Measurements from ENCODE around the gene PADI4. TPM values are rescaled to one million over a fixed set of nuclear protein-coding genes. Genes with fewer than 3 reads are reported as not detected.

The PADI4 gene
- total and polyA plus RNA-seq, 2 donors, result 0.10 TPM; not detected in 1

DNA sequence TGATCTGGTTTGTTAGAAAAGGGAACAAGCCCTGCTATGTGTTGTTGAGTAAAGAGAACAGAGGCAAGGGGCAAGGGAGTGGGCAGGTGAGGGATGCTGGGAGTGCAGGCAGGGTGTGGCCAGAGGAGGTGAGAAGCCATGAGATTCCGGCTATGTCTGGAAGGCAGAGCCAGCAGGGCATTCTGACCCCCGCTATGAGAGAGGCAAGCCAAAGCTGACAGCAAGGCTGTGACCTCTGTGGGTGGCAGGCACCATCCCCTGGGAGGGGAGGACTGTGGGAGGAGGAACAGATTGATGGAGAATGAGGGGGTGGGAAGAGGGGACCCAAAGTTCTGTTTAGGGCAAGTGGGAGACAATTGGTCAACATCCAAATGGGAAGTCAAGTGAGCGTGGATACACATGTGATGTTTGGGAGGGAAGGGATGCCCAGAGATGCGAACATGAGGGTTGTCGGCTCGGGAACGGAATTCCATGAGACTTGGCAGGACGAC lies 44.5 kb downstream of the PADI4 start:
- Histone ChIP-seq H3K27ac (ENCODE audit: low read depth) (no peak overlapping the region), H3K4me3 (ENCODE audit: low read depth, low read length) (no peak overlapping the region), H3K36me3 (ENCODE audit: insufficient read depth) (no peaks in the 10 kb centered on the region), H3K4me1 (ENCODE audit: insufficient read depth) (no peaks in the 10 kb centered on the region)
- WGBS, result 64% methylated on average over 8 of the region's 8 CpGs
- no peak for DNase-seq (ENCODE audit: extremely low spot score)

- 65% methylated on average over 6 of the region's 6 CpGs for WGBS
- no peak overlapping the region for H3K4me3 ChIP-seq (ENCODE audit: low read depth, low read length)
- no peak for DNase-seq (ENCODE audit: extremely low spot score)
Observed at GRCh38 chr1:17355898-17356297, 47.9 kb downstream of the PADI4 start.

GRCh38 chr1:17356387-17357026 lies 48.5 kb downstream of the PADI4 start:
- WGBS, result 56% methylated on average over 11 of the region's 12 CpGs
- H3K27ac ChIP-seq (ENCODE audit: low read depth), result no peak overlapping the region
- H3K4me3 ChIP-seq (ENCODE audit: low read depth, low read length), result no peak overlapping the region
- H3K36me3 ChIP-seq (ENCODE audit: insufficient read depth), result no peaks in the 10 kb centered on the region
- no peak for DNase-seq (ENCODE audit: extremely low spot score)
- H3K4me1 ChIP-seq (ENCODE audit: insufficient read depth), result no peaks in the 10 kb centered on the region

More at GRCh38 chr1:17355898-17356297, 47.9 kb downstream of the PADI4 start:
- Histone ChIP-seq H3K27ac (ENCODE audit: low read depth) (no peak overlapping the region), H3K4me1 (ENCODE audit: insufficient read depth) (no peaks in the 10 kb centered on the region), H3K36me3 (ENCODE audit: insufficient read depth) (no peaks in the 10 kb centered on the region)

DNA sequence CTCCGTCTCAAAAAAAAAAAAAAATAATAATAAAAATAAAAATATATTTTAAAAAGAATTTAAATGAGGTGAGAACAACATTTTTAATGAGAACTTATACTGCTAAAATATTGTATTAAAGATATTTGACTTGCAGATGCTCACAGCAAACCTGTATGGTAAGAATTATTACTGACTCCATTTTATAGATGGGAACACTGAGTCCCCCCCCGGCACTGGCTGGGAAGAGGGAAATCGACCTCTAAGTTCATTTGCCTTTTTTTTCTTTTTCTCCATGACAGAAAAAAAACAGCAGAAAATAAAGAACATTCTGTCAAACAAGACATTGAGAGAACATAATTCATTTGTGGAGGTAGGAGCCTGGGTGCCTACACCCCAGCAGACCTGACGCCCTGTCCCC lies 50.6 kb downstream of the PADI4 start:
- Histone ChIP-seq H3K4me3 (ENCODE audit: low read depth, low read length) (no peak overlapping the region), H3K4me1 (ENCODE audit: insufficient read depth) (no peaks in the 10 kb centered on the region), H3K36me3 (ENCODE audit: insufficient read depth) (no peaks in the 10 kb centered on the region), H3K27ac (ENCODE audit: low read depth) (no peak overlapping the region)
- WGBS, result 88% methylated on average over 3 of the region's 4 CpGs
- no peak for DNase-seq (ENCODE audit: extremely low spot score)

GRCh38 chr1:17359031-17359430 lies 51.0 kb downstream of the PADI4 start:
- Histone ChIP-seq H3K4me1 (ENCODE audit: insufficient read depth) (no peaks in the 10 kb centered on the region), H3K27ac (ENCODE audit: low read depth) (no peak overlapping the region), H3K36me3 (ENCODE audit: insufficient read depth) (no peaks in the 10 kb centered on the region), H3K4me3 (ENCODE audit: low read depth, low read length) (no peak overlapping the region)
- WGBS, result 52% methylated on average over 11 of the region's 11 CpGs
- DNase-seq (ENCODE audit: extremely low spot score), result no peak

DNA sequence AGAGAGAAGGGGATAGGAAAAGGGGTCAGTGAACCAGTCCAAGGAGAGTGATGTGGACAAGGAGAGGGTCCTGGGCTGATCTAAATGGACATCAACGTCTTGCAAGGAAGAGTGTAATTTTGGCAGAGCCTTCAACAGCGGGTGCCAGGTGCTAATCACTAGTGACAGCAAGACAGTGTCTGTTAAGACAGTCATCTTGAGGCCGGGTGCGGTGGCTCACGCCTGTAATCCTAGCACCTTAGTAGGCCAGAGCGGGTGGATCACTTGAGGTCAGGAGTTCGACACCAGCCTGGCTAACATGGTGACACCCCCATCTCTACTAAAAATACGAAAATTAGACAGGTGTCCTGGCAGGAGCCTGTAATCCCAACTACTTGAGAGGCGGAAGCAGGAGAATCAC lies 51.8 kb downstream of the PADI4 start:
- DNase-seq (ENCODE audit: extremely low spot score), result no peak
- H3K36me3 ChIP-seq (ENCODE audit: insufficient read depth), result no peaks in the 10 kb centered on the region
- WGBS, result 79% methylated on average over 9 of the region's 9 CpGs

GRCh38 chr1:17360272-17360956 lies 52.4 kb downstream of the PADI4 start:
- H3K4me1 ChIP-seq (ENCODE audit: insufficient read depth), result no peaks in the 10 kb centered on the region
- DNase-seq (ENCODE audit: extremely low spot score), result no peak
- H3K27ac ChIP-seq (ENCODE audit: low read depth), result no peak overlapping the region
- WGBS, result 83% methylated on average over 11 of the region's 11 CpGs
- no peak overlapping the region for H3K4me3 ChIP-seq (ENCODE audit: low read depth, low read length)
- no peaks in the 10 kb centered on the region for H3K36me3 ChIP-seq (ENCODE audit: insufficient read depth)

More for the DNA sequence above, 51.8 kb downstream of the PADI4 start:
- H3K4me1 ChIP-seq (ENCODE audit: insufficient read depth), result no peaks in the 10 kb centered on the region
- no peak overlapping the region for H3K4me3 ChIP-seq (ENCODE audit: low read depth, low read length)
- H3K27ac ChIP-seq (ENCODE audit: low read depth), result no peak overlapping the region

GRCh38 chr1:17361687-17362086 lies 53.7 kb downstream of the PADI4 start:
- Histone ChIP-seq H3K4me3 (ENCODE audit: low read depth, low read length) (no peak overlapping the region), H3K27ac (ENCODE audit: low read depth) (no peak overlapping the region), H3K4me1 (ENCODE audit: insufficient read depth) (no peaks in the 10 kb centered on the region), H3K36me3 (ENCODE audit: insufficient read depth) (no peaks in the 10 kb centered on the region)
- no peak for DNase-seq (ENCODE audit: extremely low spot score)
- 67% methylated on average over 4 of the region's 4 CpGs for WGBS

GRCh38 chr1:17363351-17363750 lies 55.4 kb downstream of the PADI4 start:
- no peak for DNase-seq (ENCODE audit: extremely low spot score)
- Histone ChIP-seq H3K4me3 (ENCODE audit: low read depth, low read length) (no peak overlapping the region), H3K36me3 (ENCODE audit: insufficient read depth) (no peaks in the 10 kb centered on the region), H3K27ac (ENCODE audit: low read depth) (no peak overlapping the region), H3K4me1 (ENCODE audit: insufficient read depth) (no peaks in the 10 kb centered on the region)
- 85% methylated on average over 12 of the region's 12 CpGs for WGBS

DNA sequence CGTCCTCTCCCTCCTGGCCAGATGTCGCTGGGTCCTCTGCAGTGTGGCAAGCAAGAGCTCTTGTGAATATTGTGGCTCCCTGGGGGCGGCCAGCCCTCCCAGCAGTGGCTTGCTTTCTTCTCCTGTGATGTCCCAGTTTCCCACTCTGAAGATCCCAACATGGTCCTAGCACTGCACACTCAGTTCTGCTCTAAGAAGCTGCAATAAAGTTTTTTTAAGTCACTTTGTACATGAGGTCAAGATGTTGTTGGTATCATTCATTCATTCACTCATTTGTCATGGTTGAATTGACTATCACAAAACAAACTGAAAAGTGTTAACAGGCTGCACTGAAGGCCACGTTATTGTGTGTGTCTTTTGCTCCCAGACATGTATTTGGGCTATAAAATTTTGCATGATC lies 55.8 kb downstream of the PADI4 start:
- no peak for DNase-seq (ENCODE audit: extremely low spot score)
- Histone ChIP-seq H3K4me1 (ENCODE audit: insufficient read depth) (no peaks in the 10 kb centered on the region), H3K36me3 (ENCODE audit: insufficient read depth) (no peaks in the 10 kb centered on the region), H3K27ac (ENCODE audit: low read depth) (no peak overlapping the region), H3K4me3 (ENCODE audit: low read depth, low read length) (no peak overlapping the region)
- 83% methylated on average over 4 of the region's 4 CpGs for WGBS

GRCh38 chr1:17365293-17365692 lies 57.3 kb downstream of the PADI4 start:
- Histone ChIP-seq H3K36me3 (ENCODE audit: insufficient read depth) (no peaks in the 10 kb centered on the region), H3K4me1 (ENCODE audit: insufficient read depth) (no peaks in the 10 kb centered on the region), H3K27ac (ENCODE audit: low read depth) (no peak overlapping the region), H3K4me3 (ENCODE audit: low read depth, low read length) (no peak overlapping the region)
- WGBS, result 69% methylated on average over 3 of the region's 3 CpGs
- DNase-seq (ENCODE audit: extremely low spot score), result no peak

DNA sequence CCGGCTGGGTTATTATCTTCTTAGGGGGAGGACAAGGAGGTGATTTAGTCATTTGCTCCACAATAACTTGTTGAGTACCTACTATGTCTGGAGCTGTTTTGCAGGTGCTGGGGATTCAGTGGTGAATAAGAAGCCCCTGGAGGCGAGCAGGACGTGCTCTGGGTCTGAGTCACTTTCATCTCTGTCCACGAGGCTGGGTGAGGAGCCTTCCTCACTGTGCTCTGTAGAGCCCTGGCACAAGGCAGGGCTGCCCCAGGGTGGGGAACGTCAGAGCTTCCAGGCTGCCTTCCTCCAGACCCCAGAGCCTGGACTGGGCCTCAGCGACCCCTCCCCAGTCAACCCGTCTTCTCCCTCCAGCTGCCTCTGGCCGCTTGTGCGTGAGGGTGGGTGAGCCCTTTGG lies 61.5 kb downstream of the PADI4 start:
- 60% methylated on average over 9 of the region's 9 CpGs for WGBS
- no peak overlapping the region for H3K4me3 ChIP-seq (ENCODE audit: low read depth, low read length)
- H3K36me3 ChIP-seq (ENCODE audit: insufficient read depth), result no peaks in the 10 kb centered on the region
- no peaks in the 10 kb centered on the region for H3K4me1 ChIP-seq (ENCODE audit: insufficient read depth)
- no peak overlapping the region for H3K27ac ChIP-seq (ENCODE audit: low read depth)
- no peak for DNase-seq (ENCODE audit: extremely low spot score)

DNA sequence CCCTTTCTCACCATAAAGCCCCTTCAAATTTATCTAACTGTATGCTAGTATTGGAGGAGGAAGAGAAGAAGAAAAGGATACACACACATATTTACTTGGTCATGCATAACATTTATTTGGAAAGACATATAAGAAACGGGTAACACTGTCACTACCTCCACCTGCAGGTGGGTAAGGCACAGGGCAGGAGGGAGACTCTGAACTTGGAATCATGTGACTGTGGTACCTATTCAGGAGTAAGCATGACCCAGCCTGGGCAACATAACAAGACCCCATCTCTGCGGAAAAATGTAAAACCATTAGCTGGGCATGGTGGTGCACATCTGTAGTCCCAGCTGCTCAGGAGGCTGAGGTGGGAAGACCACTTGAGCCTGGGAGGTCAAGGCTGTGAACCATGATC lies 62.6 kb downstream of the PADI4 start:
- 61% methylated on average over 2 of the region's 2 CpGs for WGBS
- DNase-seq (ENCODE audit: extremely low spot score), result no peak
- Histone ChIP-seq H3K4me1 (ENCODE audit: insufficient read depth) (no peaks in the 10 kb centered on the region), H3K4me3 (ENCODE audit: low read depth, low read length) (no peak overlapping the region), H3K36me3 (ENCODE audit: insufficient read depth) (no peaks in the 10 kb centered on the region), H3K27ac (ENCODE audit: low read depth) (no peak overlapping the region)

DNA sequence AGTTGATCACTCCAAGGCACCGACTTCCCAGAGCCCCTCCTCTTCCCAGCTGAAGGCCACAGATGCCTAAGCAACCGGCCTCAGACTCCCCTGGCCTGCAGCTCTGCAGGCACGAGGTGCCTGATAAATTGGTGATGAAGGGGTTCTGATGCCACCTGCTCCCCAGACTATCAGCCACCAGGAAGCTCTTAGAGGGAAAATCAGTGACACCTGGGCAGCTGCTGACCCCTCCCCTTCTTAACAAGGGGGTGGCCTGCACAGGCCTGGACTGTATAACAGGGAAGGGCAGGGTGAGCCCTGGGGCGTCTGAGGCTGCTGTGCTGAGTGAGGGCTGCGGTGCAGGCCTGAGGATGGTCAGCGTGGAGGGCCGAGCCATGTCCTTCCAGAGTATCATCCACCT lies 63.9 kb downstream of the PADI4 start, which contains the start of gene PADI6:
Gene PADI6 (plus strand): TSS at position 301 of the 400 bp plus-strand sequence. CDS start 50 bp downstream, at position 351.
- WGBS, result 64% methylated on average over 7 of the region's 7 CpGs
- Histone ChIP-seq H3K27ac (ENCODE audit: low read depth) (no peak within 1 kb of the TSS), H3K4me3 (ENCODE audit: low read depth, low read length) (no peak within 1 kb of the TSS), H3K36me3 (ENCODE audit: insufficient read depth) (no peaks in the 10 kb centered on the region), H3K4me1 (ENCODE audit: insufficient read depth) (no peaks in the 10 kb centered on the region)
- DNase-seq (ENCODE audit: extremely low spot score), result no peak

All from urinary bladder (tissue), 4 donors.